K562 (cell line): ENCODE measurements around the gene GPN1. TPM values are rescaled to one million over a fixed set of nuclear protein-coding genes. Genes with fewer than 3 reads are reported as not detected.

Source experiments
- ID3 ChIP-seq, 2 experiments: fragments of 250-450 bp in 1 of 2; fragments of 450-650 bp in 1 of 2; sonication (Bioruptor Pico) in 1 of 2; IDR thresholded peaks; 2 replicates each; pipeline versions ENCODE4 v1.6.1 to v1.8.0; 2016 to 2021; ENCODE audit warnings: mild to moderate bottlenecking in 2 of 2, moderate library complexity in 2 of 2, missing compliant biosample characterization in 1 of 2, missing genetic modification characterization in 1 of 2
- RBM22 ChIP-seq: fragments of 200-400 bp; formaldehyde crosslinking; IDR thresholded peaks from 2 replicates; pipeline ENCODE4 v1.6.1; 2018; ENCODE audit warnings: low read length, low read depth; ENCODE audit not compliant: poor library complexity, severe bottlenecking
- RBM25 ChIP-seq: fragments of 200-400 bp; formaldehyde crosslinking; IDR thresholded peaks from 2 replicates; pipeline ENCODE4 v1.6.1; 2018; ENCODE audit warnings: low read length, low read depth, moderate library complexity; ENCODE audit not compliant: severe bottlenecking
- ZNF583 ChIP-seq: fragments of 250-450 bp; sonication (Bioruptor Pico); IDR thresholded peaks from 2 replicates; pipeline ENCODE4 v1.4.0; 2020
- polyA plus RNA-seq, 8 experiments: library from polyadenylated mRNA; depleted of rRNA in 4 of 8; stranded (reverse) in 5 of 8; unstranded in 3 of 8; fragments of >200 nt; fragmentation: Nextera tagmentation in 2 of 8; fragmentation: Illumina TruSeq in 1 of 8; extraction: Ambion mirVana in 2 of 8; extraction: Trizol in 1 of 8; gene quantifications; 2 replicates each; pipeline versions ENCODE4 v1.2.1 to v1.2.3, GENCODE V29; 2011 to 2014; ENCODE audit warnings: inconsistent platforms in 1 of 8, missing spikeins in 1 of 8
- total RNA-seq, 7 experiments: library from RNA; depleted of rRNA in 6 of 7; stranded (reverse); fragments of >200 nt in 6 of 7; fragmentation: Illumina TruSeq in 2 of 7; extraction: Trizol in 2 of 7; gene quantifications; 2 replicates each; pipeline versions ENCODE4 v1.2.1 to v1.2.3, GENCODE V29; 2011 to 2021; ENCODE audit warnings: low replicate concordance in 1 of 7
- TF ChIP-seq, protein P1 (sequence below): fragments of 200-600 bp; sonication (generic); IDR thresholded peaks from one replicate; pipeline ENCODE4 v1.6.1; 2012; ENCODE audit warnings: mild to moderate bottlenecking, low read depth, low read length, inconsistent platforms
- TF ChIP-seq, protein P2 (sequence below): sonication (generic); formaldehyde crosslinking; IDR thresholded peaks from 2 replicates; pipeline ENCODE4 v1.8.0; 2022; ENCODE audit warnings: missing genetic modification reagents, mild to moderate bottlenecking, borderline replicate concordance
- TF ChIP-seq, protein P3 (sequence below): fragments of 450-650 bp; IDR thresholded peaks from 2 replicates; pipeline ENCODE4 v1.6.1; 2017; ENCODE audit warnings: antibody characterized with exemption
- TF ChIP-seq, protein P4 (sequence below): fragments of 450-650 bp; formaldehyde crosslinking; IDR thresholded peaks from 2 replicates; pipeline ENCODE4 v1.4.0; 2020; ENCODE audit warnings: mild to moderate bottlenecking, moderate library complexity

Gene GPN1
- total and polyA plus RNA-seq, 9 of the 15 experiments (the other 6 are each of a cell fraction or from before 2014, with no cell fraction given), result 23.4 to 171 (median 48.2) TPM

DNA sequence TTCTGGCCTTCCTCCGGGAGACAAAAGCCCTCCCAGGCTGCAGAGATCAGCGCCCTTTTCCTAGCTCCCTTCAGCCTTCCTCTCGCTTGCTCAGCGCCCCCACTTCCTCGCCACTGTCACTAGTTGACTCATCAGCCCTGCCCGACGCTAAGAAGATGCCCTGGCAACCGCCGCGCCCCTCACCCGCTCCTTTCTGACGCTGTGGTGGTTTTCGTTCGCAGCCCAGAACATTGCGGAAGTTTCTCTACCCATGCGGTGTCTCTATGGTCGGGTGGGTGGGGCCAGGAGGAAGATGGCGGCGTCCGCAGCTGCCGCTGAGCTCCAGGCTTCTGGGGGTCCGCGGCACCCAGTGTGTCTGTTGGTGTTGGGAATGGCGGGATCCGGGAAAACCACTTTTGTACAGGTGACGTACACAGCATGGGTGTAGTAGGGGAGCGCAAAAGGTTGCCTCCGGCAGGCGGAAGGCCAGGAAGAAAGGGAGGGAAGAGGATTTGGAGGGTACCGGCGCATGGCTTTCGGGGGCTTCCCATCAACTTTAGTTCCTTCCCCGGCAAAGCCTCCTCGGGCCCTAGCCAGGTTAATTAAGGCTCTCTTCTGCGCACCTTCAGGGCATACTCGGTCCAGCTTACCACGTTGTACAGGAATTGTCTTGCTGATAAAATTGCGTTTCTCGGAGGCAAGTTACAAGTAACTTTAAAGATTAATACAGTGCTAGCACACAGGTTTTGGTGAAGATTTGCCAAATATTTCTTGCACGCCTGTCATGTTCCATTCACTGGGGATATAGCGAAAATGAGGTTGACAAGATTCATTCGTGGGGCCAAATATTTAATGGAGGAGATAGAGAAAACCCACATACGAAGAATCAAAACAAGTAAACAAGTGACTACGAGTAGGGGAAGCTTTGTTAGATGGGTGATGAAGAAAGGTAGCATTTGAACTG is at the start of gene GPN1, which contains the start of gene CCDC121 (continued):
- TF ChIP-seq, protein P1, sequence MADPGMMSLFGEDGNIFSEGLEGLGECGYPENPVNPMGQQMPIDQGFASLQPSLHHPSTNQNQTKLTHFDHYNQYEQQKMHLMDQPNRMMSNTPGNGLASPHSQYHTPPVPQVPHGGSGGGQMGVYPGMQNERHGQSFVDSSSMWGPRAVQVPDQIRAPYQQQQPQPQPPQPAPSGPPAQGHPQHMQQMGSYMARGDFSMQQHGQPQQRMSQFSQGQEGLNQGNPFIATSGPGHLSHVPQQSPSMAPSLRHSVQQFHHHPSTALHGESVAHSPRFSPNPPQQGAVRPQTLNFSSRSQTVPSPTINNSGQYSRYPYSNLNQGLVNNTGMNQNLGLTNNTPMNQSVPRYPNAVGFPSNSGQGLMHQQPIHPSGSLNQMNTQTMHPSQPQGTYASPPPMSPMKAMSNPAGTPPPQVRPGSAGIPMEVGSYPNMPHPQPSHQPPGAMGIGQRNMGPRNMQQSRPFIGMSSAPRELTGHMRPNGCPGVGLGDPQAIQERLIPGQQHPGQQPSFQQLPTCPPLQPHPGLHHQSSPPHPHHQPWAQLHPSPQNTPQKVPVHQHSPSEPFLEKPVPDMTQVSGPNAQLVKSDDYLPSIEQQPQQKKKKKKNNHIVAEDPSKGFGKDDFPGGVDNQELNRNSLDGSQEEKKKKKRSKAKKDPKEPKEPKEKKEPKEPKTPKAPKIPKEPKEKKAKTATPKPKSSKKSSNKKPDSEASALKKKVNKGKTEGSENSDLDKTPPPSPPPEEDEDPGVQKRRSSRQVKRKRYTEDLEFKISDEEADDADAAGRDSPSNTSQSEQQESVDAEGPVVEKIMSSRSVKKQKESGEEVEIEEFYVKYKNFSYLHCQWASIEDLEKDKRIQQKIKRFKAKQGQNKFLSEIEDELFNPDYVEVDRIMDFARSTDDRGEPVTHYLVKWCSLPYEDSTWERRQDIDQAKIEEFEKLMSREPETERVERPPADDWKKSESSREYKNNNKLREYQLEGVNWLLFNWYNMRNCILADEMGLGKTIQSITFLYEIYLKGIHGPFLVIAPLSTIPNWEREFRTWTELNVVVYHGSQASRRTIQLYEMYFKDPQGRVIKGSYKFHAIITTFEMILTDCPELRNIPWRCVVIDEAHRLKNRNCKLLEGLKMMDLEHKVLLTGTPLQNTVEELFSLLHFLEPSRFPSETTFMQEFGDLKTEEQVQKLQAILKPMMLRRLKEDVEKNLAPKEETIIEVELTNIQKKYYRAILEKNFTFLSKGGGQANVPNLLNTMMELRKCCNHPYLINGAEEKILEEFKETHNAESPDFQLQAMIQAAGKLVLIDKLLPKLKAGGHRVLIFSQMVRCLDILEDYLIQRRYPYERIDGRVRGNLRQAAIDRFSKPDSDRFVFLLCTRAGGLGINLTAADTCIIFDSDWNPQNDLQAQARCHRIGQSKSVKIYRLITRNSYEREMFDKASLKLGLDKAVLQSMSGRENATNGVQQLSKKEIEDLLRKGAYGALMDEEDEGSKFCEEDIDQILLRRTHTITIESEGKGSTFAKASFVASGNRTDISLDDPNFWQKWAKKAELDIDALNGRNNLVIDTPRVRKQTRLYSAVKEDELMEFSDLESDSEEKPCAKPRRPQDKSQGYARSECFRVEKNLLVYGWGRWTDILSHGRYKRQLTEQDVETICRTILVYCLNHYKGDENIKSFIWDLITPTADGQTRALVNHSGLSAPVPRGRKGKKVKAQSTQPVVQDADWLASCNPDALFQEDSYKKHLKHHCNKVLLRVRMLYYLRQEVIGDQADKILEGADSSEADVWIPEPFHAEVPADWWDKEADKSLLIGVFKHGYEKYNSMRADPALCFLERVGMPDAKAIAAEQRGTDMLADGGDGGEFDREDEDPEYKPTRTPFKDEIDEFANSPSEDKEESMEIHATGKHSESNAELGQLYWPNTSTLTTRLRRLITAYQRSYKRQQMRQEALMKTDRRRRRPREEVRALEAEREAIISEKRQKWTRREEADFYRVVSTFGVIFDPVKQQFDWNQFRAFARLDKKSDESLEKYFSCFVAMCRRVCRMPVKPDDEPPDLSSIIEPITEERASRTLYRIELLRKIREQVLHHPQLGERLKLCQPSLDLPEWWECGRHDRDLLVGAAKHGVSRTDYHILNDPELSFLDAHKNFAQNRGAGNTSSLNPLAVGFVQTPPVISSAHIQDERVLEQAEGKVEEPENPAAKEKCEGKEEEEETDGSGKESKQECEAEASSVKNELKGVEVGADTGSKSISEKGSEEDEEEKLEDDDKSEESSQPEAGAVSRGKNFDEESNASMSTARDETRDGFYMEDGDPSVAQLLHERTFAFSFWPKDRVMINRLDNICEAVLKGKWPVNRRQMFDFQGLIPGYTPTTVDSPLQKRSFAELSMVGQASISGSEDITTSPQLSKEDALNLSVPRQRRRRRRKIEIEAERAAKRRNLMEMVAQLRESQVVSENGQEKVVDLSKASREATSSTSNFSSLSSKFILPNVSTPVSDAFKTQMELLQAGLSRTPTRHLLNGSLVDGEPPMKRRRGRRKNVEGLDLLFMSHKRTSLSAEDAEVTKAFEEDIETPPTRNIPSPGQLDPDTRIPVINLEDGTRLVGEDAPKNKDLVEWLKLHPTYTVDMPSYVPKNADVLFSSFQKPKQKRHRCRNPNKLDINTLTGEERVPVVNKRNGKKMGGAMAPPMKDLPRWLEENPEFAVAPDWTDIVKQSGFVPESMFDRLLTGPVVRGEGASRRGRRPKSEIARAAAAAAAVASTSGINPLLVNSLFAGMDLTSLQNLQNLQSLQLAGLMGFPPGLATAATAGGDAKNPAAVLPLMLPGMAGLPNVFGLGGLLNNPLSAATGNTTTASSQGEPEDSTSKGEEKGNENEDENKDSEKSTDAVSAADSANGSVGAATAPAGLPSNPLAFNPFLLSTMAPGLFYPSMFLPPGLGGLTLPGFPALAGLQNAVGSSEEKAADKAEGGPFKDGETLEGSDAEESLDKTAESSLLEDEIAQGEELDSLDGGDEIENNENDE, result no peak
- TF ChIP-seq RBM25, result no peak
- TF ChIP-seq, protein P2, sequence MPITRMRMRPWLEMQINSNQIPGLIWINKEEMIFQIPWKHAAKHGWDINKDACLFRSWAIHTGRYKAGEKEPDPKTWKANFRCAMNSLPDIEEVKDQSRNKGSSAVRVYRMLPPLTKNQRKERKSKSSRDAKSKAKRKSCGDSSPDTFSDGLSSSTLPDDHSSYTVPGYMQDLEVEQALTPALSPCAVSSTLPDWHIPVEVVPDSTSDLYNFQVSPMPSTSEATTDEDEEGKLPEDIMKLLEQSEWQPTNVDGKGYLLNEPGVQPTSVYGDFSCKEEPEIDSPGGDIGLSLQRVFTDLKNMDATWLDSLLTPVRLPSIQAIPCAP (CRISPR knock-in tag), result no peak
- TF ChIP-seq ID3 (CRISPR knock-in tag; IDR thresholded peaks at IDR 0.05), result no peak
- TF ChIP-seq ID3 (tag; IDR thresholded peaks at IDR 0.05), result no peak
- TF ChIP-seq, protein P3, sequence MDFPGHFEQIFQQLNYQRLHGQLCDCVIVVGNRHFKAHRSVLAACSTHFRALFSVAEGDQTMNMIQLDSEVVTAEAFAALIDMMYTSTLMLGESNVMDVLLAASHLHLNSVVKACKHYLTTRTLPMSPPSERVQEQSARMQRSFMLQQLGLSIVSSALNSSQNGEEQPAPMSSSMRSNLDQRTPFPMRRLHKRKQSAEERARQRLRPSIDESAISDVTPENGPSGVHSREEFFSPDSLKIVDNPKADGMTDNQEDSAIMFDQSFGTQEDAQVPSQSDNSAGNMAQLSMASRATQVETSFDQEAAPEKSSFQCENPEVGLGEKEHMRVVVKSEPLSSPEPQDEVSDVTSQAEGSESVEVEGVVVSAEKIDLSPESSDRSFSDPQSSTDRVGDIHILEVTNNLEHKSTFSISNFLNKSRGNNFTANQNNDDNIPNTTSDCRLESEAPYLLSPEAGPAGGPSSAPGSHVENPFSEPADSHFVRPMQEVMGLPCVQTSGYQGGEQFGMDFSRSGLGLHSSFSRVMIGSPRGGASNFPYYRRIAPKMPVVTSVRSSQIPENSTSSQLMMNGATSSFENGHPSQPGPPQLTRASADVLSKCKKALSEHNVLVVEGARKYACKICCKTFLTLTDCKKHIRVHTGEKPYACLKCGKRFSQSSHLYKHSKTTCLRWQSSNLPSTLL, result no peak
- TF ChIP-seq, protein P4, sequence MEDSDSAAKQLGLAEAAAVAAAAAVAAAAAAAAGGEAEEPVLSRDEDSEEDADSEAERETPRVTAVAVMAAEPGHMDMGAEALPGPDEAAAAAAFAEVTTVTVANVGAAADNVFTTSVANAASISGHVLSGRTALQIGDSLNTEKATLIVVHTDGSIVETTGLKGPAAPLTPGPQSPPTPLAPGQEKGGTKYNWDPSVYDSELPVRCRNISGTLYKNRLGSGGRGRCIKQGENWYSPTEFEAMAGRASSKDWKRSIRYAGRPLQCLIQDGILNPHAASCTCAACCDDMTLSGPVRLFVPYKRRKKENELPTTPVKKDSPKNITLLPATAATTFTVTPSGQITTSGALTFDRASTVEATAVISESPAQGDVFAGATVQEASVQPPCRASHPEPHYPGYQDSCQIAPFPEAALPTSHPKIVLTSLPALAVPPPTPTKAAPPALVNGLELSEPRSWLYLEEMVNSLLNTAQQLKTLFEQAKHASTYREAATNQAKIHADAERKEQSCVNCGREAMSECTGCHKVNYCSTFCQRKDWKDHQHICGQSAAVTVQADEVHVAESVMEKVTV (CRISPR knock-in tag), result no peak
- no peak for TF ChIP-seq RBM22
- no peak for TF ChIP-seq ZNF583 (CRISPR knock-in tag)
